Measurements from ENCODE around the gene GPR85. TPM values are rescaled to one million over a fixed set of nuclear protein-coding genes. Genes with fewer than 3 reads are reported as not detected.
"Not testable (repeated sequence)": the region's sequence is repeated elsewhere in the genome, so short reads cannot be mapped to it uniquely, and the experiment has no call there.

GPR85 gene
- total RNA-seq, 1 experiment from 2014 or later = 2.4 TPM

- DNase-seq (ENCODE audit: low spot score) = no peak
Measured at GRCh38 chr7:113084496-113085172, 2.0 kb downstream of the GPR85 start.

- no peak for DNase-seq (ENCODE audit: low spot score)
Measured at GRCh38 chr7:113083816-113084495, 2.7 kb downstream of the GPR85 start.

DNA sequence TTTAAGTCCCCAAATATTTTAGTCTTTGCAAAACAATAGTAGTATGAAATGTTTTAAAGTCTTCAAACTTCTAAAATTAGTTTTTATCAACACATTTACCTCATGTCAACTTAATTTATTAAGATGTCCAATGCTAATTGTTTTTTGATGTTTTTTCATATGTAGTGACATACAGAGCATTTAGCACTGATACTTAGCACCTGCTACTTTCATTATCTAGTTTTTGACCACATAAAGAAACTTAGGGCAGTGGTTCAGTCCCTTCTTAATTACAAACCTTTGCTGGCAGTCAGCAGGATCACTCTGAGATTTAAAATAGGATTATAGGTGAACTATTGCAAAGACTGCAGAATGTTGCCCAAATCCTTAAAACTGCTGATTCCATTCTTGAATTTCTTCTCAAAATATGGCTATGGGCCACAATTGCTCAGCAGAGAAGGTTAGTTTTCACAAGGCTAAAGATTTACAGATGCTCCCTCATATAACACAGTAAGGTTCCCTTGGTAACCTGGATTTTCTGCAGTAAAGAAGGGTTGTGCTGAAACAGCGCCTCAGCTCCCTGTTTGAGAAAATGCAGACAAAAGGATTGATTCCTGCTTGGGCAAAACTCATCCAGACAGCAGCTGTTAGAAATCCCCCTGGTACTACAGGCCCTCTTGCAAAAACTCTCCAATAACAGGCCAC, 3.4 kb downstream of the GPR85 start:
- no peak for DNase-seq (ENCODE audit: low spot score)

DNA sequence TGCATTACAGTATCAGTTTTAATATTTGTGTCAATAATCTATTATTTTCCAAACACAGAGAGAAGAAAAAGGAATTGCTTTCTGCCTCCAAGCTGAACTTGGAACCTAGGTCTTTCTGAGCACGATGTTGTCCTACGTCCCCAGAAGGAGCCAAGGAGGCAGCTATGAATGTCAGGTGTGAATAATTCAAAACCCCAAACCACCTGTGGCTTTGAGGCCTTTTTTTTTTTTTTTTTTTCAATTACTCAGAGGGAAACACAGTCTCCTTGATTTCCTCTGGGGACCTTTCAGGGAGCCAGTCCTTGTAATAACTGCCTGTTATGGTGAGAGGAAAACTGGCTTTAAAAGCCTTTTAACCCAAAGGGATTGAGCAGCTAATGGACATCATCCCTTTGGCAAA, 8.3 kb downstream of the GPR85 start:
- no peak for DNase-seq (ENCODE audit: low spot score)

DNA sequence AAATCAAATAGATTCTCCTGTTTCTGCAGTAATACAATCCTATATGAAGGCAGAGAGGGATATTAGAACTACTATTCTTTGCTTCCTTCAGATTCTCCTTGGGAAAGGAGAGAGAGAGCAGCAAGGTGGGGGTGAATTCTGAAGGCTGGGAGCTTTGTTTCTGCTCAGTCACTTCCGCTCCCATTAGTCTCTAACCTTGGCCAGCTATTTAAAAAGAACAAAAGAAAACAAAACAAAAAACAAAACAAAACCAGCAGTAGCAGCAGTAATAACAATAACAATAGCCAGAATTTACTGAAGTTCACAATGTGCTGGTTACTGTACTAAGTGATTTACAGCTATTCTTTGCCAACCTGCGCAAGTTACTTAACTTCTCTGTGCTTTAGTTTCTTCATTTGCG, 9.9 kb downstream of the GPR85 start:
- no peak for DNase-seq (ENCODE audit: low spot score)

- no peak for DNase-seq (ENCODE audit: low spot score)
Measured at GRCh38 chr7:113071465-113071864, 15.2 kb downstream of the GPR85 start.

GRCh38 chr7:113062499-113062898, 24.1 kb downstream of the GPR85 start:
- DNase-seq (ENCODE audit: low spot score) = no peak

- DNase-seq (ENCODE audit: low spot score) = no peak
Measured at GRCh38 chr7:113060100-113060499, 26.5 kb downstream of the GPR85 start.

DNA sequence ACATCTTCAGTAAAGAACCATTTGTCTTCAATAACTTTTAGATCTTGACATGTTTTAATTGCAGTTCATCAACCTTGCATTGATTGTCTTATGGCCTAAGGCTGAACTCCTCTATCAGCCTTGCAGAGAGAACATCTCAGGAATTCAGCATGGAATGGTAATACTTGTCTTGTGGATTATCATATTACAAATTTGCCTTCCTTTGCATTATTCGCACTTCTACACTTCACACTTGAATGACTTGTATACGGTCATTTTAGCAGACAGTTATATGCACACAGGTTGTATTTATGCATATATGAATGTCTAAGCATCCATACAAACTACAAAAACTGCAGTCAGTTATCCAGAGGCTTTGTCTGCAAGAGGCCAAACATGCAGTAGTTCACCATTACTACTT, 31.7 kb downstream of the GPR85 start:
- no peak for DNase-seq (ENCODE audit: low spot score)

DNA sequence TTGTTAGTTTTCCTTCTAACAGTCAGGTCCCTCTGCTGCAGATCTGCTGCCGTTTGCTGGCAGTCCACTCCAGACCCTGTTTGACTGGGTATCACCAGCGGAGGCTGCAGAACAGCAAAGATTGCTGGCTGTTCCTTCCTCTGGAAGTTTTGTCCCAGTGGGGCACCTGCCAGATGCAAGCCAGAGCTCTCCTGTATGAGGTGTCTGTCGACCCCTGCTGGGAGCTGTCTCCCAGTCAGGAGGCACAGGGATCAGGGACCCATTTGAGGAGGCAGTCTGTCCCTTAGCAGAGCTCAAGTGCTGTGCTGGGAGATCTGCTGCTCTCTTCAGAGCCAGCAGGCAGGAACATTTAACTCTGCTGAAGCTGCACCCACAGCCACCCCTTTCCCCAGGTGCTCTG, 32.4 kb downstream of the GPR85 start:
- not testable (repeated sequence) for DNase-seq (ENCODE audit: low spot score)

- DNase-seq (ENCODE audit: low spot score) = not testable (repeated sequence)
Measured at GRCh38 chr7:113049221-113049620, 37.4 kb downstream of the GPR85 start.

GRCh38 chr7:113046453-113046852, 40.2 kb downstream of the GPR85 start:
- DNase-seq (ENCODE audit: low spot score) = no peak

GRCh38 chr7:113045379-113045778, 41.2 kb downstream of the GPR85 start:
- no peak for DNase-seq (ENCODE audit: low spot score)

DNA sequence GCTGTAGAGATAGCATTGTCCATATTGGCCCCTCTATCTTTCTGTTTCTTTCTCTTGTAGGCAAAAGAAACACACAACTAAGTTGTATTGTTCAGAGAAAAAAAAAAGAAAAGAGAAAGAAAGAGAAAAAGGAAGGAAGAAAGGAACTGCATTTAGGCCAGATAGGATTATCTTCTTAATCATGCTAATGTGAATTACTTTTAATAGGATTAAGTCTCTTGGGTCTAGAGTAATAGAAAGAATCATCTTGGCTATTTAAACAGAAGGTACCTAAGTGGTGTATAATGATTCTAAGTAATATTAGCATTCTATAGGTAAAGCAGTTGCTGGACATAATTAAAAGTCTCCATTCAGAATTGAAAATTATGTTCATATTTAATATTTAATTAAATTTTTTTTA, 42.2 kb downstream of the GPR85 start:
- DNase-seq (ENCODE audit: low spot score) = no peak

DNA sequence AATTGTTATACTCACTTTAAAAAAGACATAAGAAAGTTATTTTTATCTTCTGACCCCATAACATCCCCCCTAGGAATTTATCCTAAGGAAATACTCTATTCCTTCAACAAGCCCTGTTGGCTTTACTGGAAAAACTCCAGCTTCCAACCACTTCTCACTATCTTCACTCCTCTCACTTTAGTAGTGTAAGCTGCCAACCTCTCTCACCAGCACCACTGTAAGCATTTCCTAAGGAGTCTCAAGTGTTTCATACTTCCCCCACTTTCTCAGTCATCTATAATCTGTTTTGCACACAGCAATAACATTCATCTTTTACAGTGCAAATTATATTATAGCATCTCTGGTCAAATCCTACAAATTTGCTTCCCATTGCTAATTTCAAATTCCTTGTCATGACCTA, 45.8 kb downstream of the GPR85 start:
- no peak for DNase-seq (ENCODE audit: low spot score)

GRCh38 chr7:113033959-113034358, 52.7 kb downstream of the GPR85 start:
- DNase-seq (ENCODE audit: low spot score) = no peak

Other genes with a start within 250 kb of the GPR85 start
- gene SMIM30, start 31.7 kb upstream of the GPR85 start, total RNA-seq (2014; rRNA removed; shearing (Covaris generic)) = 131 and 137 TPM in 2 replicates

All from H4 (cell line).